ENCODE measurements around the gene TCEA2. TPM values are rescaled to one million over a fixed set of nuclear protein-coding genes. Genes with fewer than 3 reads are reported as not detected.

The TCEA2 gene
- total RNA-seq, 2 donors from 2014 or later = 30.1 to 48.6 TPM

DNA sequence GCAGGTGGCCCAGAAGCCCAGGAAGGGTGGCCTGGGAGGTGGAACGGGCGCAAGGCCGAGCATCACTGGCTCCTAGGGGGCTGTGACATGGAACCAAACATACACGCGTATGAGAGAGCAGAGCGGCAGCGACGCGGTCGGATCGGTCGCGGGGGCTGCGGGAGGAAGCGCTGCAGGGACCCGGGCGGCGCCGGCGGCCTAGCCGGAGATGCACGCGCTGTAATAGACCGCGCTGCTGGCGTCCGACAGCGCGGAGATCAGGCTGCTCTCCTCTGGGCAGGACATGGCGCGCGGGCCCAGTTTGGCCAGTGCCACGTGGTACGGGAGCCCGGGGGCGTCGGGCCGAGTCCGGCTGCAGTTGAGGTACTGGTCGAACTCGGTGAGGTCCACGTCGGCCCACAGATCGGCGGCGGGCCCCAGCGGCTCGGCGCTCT, 15.0 kb upstream of the TCEA2 start:
- Histone ChIP-seq H3K4me3 (peak overlapping the region; percentile 31), H3K27ac (no peak overlapping the region), H3K36me3 (no peaks in the 10 kb centered on the region), H3K9me3 (no peaks in the 10 kb centered on the region), H3K4me1 (ENCODE audit: control insufficient read depth in 1 of 2, low read depth in 2 of 2) (peaks cover 0 to 14% of the 10 kb centered on the region in 2 donors), H3K27me3 (replicated peaks; ENCODE audit: insufficient read depth) (no peaks in the 10 kb centered on the region)
- TF ChIP-seq, protein P1, sequence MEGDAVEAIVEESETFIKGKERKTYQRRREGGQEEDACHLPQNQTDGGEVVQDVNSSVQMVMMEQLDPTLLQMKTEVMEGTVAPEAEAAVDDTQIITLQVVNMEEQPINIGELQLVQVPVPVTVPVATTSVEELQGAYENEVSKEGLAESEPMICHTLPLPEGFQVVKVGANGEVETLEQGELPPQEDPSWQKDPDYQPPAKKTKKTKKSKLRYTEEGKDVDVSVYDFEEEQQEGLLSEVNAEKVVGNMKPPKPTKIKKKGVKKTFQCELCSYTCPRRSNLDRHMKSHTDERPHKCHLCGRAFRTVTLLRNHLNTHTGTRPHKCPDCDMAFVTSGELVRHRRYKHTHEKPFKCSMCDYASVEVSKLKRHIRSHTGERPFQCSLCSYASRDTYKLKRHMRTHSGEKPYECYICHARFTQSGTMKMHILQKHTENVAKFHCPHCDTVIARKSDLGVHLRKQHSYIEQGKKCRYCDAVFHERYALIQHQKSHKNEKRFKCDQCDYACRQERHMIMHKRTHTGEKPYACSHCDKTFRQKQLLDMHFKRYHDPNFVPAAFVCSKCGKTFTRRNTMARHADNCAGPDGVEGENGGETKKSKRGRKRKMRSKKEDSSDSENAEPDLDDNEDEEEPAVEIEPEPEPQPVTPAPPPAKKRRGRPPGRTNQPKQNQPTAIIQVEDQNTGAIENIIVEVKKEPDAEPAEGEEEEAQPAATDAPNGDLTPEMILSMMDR (IDR thresholded peaks at IDR 0.05) = no peak
- ATAC-seq (ENCODE audit: insufficient number of reproducible peaks, low FRiP score, low read depth) = no peak
- no peak for DNase-seq (ENCODE audit: low spot score)

DNA sequence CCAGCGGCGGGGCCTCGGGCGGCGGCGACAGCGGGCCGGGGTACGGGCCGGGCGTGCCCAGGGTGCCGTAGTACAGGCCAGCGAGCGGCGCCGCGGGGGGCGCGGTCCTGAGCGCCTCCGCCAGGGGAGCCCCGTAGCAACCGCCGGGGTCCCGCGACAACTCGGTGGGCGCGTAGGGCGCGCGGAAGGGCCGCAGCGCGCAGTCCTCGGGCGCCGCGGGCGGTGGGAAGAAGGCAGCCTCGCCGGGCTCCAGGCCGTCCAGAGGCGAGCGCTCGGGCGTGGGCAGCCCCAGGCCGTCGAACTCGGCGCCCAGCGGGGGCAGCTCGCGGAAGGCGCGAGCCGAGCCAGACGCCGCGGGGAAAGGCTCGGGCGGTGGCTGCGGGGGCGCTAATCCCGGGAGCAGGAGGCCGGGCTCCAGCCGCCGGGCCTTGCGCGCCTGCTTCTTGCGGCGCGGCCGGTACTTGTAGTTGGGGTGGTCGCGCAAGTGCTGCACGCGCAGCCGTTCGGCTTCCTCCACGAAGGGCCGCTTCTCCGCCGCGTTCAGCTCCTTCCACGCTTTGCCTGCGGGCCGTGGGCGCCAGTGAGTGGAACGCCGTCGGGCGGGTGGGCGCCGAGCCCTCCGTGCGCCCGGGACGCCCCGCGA, 14.5 kb upstream of the TCEA2 start:
- DNase-seq (ENCODE audit: low spot score) = no peak
- Histone ChIP-seq H3K27ac (no peak overlapping the region), H3K4me1 (ENCODE audit: control insufficient read depth in 1 of 2, low read depth in 2 of 2) (peaks cover 0 to 14% of the 10 kb centered on the region in 2 donors), H3K9me3 (no peaks in the 10 kb centered on the region), H3K4me3 (peak overlapping the region; percentile 31), H3K36me3 (no peaks in the 10 kb centered on the region), H3K27me3 (replicated peaks; ENCODE audit: insufficient read depth) (no peaks in the 10 kb centered on the region)
- ATAC-seq (ENCODE audit: insufficient number of reproducible peaks, low FRiP score, low read depth) = no peak
- TF ChIP-seq, protein P1 (IDR thresholded peaks at IDR 0.05) = no peak

DNA sequence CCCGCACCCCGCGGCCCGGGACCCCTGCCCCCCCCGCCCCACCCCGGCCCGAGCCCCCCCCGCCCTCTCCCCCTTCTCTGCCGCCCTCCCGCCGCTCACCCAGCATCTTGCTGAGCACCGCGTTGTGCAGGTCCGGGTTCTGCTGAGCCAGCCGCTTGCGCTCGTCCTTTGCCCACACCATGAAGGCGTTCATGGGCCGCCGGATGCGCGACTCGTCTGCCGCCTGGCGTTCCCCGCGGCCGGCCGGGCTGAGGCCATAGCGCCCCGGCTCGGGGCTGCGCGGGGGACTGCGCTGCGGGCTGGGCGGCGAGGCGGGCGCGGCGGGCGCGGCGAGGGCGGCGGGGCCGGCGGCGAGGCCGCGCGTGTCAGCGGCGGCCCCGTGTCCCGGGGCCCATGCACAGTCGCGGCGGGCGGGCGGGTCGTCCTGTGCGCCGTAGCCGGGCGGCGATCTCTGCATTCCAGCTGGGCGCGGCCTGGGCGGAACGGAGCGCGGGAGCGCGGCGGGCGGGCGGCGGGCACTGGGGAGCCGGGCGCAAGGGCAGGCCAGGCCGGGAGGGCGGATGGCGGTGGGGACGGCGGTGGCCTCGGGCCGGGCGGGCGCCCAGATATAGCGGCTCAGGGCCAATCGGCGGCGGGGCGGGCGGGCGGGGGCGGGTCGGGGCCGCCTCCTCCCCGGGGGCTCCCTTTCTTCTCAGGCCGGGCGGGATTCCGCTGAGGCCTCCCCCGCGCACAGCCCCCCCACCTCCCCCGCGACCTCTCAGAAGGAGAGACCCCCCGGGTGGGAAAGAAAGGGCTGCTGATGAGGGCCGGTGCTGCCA, 13.7 kb upstream of the TCEA2 start, which contains the start of gene SOX18:
SOX18 (minus strand) TSS at position 580 of the 818 bp plus-strand sequence; CDS start at position 457, 123 bp downstream.
- DNase-seq (ENCODE audit: low spot score) (no peak), ATAC-seq (ENCODE audit: insufficient number of reproducible peaks, low FRiP score, low read depth) (no peak)
- H3K27ac ChIP-seq = peak within 1 kb of the TSS in 1 of 2 donors; percentile 30
- H3K9me3 ChIP-seq = no peaks in the 10 kb centered on the region
- peak within 1 kb of the TSS; percentile 31 for H3K4me3 ChIP-seq
- TF ChIP-seq, protein P1 (IDR thresholded peaks at IDR 0.05) = no peak
- H3K36me3 ChIP-seq = no peaks in the 10 kb centered on the region
- peaks cover 0 to 14% of the 10 kb centered on the region in 2 donors for H3K4me1 ChIP-seq (ENCODE audit: control insufficient read depth in 1 of 2, low read depth in 2 of 2)
- H3K27me3 ChIP-seq (replicated peaks; ENCODE audit: insufficient read depth) = no peaks in the 10 kb centered on the region

DNA sequence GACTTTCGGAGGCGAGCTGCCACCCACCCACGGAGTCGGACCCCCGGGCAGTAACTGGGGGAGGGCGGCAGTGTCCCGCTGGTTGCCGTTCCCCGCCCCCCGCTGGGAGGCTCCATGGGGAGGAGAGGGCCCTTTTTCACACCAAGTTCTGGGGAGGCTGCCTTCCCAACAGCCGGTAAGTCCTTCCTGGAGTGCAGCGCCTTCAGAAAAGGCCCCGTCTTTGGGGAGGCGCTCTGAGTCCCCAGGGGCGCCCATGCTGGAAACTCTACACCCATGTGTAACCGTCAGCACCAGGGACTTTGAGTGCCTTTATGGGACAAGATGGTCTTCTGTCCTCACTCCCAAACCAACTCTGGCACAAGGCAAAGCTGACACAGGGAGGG, 13.1 kb upstream of the TCEA2 start:
- no peaks in the 10 kb centered on the region for H3K36me3 ChIP-seq

More for the DNA sequence above, 13.1 kb upstream of the TCEA2 start:
- Histone ChIP-seq H3K4me1 (ENCODE audit: control insufficient read depth in 1 of 2, low read depth in 2 of 2) (peaks cover 0 to 14% of the 10 kb centered on the region in 2 donors), H3K27ac (peak overlapping the region in 1 of 2 donors; percentile 30), H3K27me3 (replicated peaks; ENCODE audit: insufficient read depth) (no peaks in the 10 kb centered on the region), H3K4me3 (peak overlapping the region; percentile 21), H3K9me3 (no peaks in the 10 kb centered on the region)
- TF ChIP-seq, protein P1 (IDR thresholded peaks at IDR 0.05) = no peak
- no peak for DNase-seq (ENCODE audit: low spot score)
- ATAC-seq (ENCODE audit: insufficient number of reproducible peaks, low FRiP score, low read depth) = no peak

All from thoracic aorta (tissue), 2 donors.